Spleen (tissue), 7 donors: ENCODE measurements around the gene EXOC4.

Experiments used
- POLR2A ChIP-seq, 3 donors: fragments of 450-650 bp; IDR thresholded peaks; one replicate each; pipeline ENCODE4 v1.5.1; 2017; ENCODE audit warnings: antibody characterized with exemption in 3 of 3, mild to moderate bottlenecking in 1 of 3
- TF ChIP-seq, protein P1 (sequence below), 11 experiments: fragments of 200-600 bp in 7 of 11; fragments of 450-650 bp in 4 of 11; sonication (generic) in 4 of 11; IDR thresholded peaks in 8 of 11; conservative IDR thresholded peaks in 3 of 11; 1 replicate in 7 of 11; 2 replicates in 4 of 11; pipeline versions ENCODE4 v1.4.0 to v1.8.0; 2016 to 2021; ENCODE audit warnings: antibody characterized with exemption in 11 of 11, inconsistent platforms in 4 of 11, mild to moderate bottlenecking in 1 of 11
- donor health status: DM: no; HTN: no; CAD: no; lungs with moderate emphysema.
- donor health status: DM: no; HTN: no; CAD: no.
- donor health status: DM: no; HTN: no; CAD: no.

DNA sequence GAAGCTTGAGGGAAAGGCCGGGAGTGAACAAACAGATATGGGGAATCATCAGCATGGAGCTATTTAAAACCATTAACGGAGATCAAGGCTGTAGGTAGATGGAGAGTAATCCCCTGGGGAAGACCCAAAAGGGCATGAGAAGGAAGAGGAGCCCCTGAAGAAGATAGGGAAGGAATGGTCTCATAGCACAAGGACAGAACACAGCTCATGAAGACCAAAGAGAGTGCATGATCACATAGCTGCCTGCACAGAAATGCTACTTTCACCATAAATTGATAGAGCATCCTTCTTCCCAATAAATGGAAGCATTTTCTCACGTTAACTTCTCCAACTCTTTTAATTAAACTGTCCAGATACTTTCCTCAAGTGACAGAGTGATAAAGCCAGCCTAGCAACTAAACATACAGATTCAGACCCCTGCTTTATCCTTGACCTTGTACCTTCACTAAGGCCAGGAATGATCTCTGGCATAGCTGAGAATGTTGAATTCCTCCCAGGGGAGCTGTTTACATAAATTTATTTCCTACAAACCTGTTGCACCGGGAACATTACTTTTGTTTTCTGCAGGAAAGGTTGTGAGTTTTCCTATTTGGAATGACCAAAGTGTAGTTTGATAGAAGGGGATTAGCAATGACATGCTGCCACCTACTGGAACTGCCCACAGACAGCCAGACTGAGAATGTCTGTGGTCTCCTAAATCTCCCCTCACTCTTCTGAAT lies 763.5 kb downstream of the EXOC4 start:
- no peak for TF ChIP-seq POLR2A (IDR thresholded peaks at IDR 0.05)
- TF ChIP-seq, protein P1, sequence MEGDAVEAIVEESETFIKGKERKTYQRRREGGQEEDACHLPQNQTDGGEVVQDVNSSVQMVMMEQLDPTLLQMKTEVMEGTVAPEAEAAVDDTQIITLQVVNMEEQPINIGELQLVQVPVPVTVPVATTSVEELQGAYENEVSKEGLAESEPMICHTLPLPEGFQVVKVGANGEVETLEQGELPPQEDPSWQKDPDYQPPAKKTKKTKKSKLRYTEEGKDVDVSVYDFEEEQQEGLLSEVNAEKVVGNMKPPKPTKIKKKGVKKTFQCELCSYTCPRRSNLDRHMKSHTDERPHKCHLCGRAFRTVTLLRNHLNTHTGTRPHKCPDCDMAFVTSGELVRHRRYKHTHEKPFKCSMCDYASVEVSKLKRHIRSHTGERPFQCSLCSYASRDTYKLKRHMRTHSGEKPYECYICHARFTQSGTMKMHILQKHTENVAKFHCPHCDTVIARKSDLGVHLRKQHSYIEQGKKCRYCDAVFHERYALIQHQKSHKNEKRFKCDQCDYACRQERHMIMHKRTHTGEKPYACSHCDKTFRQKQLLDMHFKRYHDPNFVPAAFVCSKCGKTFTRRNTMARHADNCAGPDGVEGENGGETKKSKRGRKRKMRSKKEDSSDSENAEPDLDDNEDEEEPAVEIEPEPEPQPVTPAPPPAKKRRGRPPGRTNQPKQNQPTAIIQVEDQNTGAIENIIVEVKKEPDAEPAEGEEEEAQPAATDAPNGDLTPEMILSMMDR (IDR thresholded peaks at IDR 0.05 in 8 of 11, conservative IDR thresholded peaks at IDR 0.05 in 3 of 11), result peak in 8 of 11 experiments; percentile 20 to 44 (median 36)
